Non-pigmented ciliary epithelial cell (primary cell): Measurements from ENCODE around the gene GDF2.

Experiments
- DNase-seq: peaks from one replicate; pipeline ENCODE4 v3.0.0-alpha.2; 2010; ENCODE audit warnings: low read depth

Gene GDF2

DNA sequence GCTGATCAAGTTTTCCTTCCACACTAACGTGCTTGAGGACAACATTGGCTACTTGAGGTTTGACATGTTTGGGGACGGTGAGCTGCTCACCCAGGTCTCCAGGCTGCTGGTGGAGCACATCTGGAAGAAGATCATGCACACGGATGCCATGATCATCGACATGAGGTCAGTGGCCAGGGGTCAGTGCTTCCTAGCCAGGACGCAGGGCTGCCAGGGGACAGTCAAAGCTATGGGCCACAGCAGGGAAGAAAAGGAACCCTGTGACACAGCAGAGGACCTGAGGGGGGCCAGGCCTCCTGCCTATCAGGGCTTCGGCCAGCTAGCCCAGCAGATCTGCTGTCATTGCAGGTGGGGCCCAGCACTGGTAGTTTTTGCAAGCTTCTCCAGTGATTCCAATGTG, 31.1 kb downstream of the GDF2 start:
- DNase-seq, result no peak

DNA sequence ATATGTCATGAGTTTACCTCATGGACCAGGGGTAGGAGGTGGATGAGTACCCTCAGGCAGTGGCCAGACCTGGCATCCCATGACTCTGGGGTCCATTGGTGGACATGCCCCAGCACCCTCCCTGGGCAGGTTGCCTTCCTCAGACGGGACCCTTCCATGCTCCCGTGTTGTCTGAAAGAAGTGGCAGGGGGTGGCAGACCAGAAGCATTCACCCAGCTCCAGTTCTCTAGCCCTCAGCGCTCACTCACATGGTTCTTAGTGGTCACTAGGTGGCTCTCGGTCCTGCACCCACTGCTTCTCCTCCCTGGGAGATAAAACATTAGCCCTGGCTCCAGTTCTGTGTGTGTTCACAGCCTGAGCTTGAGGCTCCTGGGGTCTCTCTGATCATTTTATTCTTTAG, 31.9 kb downstream of the GDF2 start:
- DNase-seq, result no peak

DNA sequence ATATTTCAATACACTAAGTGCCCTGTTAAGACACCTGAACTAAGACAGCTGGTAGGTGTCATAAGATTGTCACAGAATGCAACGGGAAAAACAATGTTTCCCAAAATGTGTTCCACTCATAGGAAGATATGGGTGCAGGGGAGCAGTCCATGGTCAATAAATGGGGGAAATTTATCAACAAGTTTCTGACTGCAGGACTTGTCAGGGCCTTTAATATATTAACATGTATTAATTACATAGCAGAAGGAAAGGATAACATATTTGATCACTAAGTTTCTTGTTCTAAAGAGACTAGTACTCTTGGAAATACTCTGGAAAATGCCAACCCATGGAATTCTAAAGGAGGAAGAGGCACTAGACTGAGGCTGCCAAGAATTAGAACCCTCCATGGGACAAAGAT, 32.6 kb downstream of the GDF2 start:
- no peak for DNase-seq

GRCh38 chr10:47356708-47357107, 34.5 kb downstream of the GDF2 start:
- DNase-seq, result no peak

GRCh38 chr10:47357131-47357582, 34.9 kb downstream of the GDF2 start:
- no peak for DNase-seq

DNA sequence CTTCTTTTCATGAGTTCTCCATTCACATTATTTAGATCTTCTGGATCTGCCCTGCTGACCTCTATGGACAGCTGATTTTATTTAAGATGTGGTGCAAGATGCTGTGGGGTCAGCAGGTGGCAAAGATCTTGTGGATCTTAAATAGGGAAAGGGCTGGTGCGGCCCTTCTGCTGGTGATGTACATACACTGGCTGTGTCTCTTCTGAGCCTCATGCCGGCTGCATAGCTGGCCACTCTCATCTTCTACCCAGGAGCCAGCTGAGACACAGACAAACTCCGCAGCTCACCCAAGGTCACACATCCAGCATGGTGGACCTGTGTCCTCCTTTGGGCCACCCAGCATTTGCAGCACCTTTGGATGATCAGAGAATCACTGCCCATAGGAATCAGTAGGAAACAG, 35.7 kb downstream of the GDF2 start:
- no peak for DNase-seq

GRCh38 chr10:47358457-47358856, 36.2 kb downstream of the GDF2 start:
- DNase-seq, result no peak

DNA sequence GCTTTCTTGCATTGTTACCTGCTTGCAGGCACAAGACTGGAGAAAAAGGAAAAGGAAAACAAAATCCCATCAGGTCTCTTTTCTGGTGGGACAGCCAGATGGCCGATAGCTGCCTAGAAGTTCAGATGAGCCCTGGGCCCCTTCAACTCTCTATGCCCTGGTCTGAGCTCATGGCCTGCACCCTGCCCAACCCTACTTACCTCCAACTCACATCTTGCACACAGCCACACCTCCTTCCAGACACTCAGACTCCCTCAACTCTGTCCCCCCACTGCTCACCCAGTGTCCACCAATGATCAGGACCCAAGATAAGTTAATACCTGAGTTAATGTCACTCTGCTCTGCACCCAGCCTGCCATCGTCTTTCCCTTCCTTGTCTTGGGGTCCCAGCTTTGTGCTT, 36.8 kb downstream of the GDF2 start:
- no peak for DNase-seq

- no peak for DNase-seq
Measured at GRCh38 chr10:47359626-47360418, 37.6 kb downstream of the GDF2 start.

- no peak for DNase-seq
Measured at GRCh38 chr10:47360419-47361040, 38.3 kb downstream of the GDF2 start.

- no peak for DNase-seq
Measured at GRCh38 chr10:47361293-47361692, 39.0 kb downstream of the GDF2 start.

- no peak for DNase-seq
Measured at GRCh38 chr10:47362199-47362598, 39.9 kb downstream of the GDF2 start.

GRCh38 chr10:47363781-47364180, 41.5 kb downstream of the GDF2 start:
- no peak for DNase-seq

DNA sequence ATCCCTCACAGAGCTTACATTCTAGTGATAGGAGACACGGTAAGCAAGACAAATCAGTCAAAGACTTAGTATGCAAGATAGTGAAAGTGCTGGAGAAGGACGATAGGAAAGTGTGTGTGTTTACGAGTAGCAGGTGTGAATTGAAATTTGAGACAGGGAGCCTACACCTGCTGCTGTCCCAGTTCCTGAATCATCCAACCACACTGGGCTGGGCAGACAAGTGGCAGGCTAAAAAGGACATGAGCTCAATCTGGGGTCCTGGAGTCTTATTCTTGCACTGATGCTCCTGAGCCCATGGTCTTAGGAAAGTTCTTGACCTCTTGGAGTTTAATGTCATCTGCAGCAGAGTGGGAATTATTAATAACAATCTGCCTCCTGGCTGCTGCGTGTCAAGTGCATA, 42.1 kb downstream of the GDF2 start:
- no peak for DNase-seq

DNA sequence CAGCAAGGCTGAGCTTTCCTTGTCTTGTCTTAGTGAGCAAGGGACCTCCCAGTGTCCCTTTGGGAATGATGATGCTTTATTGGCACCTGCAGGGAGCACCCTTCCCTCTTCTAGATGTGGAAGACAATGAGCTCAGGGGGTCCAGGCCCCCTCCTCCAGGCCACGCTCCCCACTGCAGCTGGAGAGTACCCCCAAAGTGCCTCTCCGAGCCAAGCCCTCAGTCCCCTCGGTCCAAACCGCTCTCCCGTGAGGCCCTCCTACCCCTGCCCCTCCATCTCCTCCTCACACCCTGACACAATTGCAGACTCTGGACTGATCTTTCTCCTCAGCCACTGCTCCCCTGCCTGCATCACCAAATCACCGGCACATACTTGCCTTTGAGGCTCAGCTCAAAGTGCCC, 42.7 kb downstream of the GDF2 start:
- DNase-seq, result no peak

DNA sequence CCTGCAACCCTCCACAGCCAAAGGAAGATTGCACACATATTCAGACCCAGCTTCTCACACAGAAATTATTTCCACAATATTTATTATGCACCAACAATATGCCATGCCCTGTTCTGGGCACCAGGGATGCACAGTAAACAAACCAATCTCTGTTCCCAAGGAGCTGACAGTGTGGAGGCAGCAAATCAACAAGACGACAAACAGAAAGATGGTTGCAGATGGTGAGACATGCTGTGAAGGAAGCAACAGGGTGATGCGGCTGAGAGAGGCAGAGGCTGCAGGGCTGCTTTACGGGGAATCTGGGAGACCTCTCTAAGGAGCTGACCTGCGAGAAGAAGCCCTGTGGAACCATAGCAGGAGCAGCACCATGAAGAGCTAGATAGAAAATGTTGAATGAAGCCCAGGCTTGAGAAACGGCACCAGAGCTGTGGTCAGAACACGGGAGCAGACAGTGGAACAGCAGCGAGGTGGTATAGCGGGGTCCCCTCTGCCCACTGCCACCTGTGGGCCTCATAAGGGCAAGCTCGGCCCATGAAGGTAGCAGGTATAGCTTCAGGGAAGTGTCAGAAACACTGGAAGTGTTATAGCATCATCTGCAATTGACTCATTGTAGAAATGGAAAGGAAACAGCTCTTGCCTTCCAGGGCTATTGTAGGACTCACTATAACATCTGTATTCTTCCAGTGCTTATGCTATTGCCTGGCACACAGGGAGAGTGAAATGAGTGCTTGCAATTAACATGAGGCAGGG, 43.4 kb downstream of the GDF2 start:
- no peak for DNase-seq

- no peak for DNase-seq
Measured at GRCh38 chr10:47366181-47366631, 44.0 kb downstream of the GDF2 start.

GRCh38 chr10:47366731-47367460, 44.6 kb downstream of the GDF2 start:
- no peak for DNase-seq

- DNase-seq, result no peak
Measured at GRCh38 chr10:47367646-47368045, 45.4 kb downstream of the GDF2 start.

- no peak for DNase-seq
Measured at GRCh38 chr10:47368431-47369180, 46.4 kb downstream of the GDF2 start.

- no peak for DNase-seq
Measured at GRCh38 chr10:47369251-47369894, 47.1 kb downstream of the GDF2 start.
